T-helper 22 cell (primary cell): ENCODE measurements around the gene RNU7-1.

ENCODE experiments used
- DNase-seq: peaks from one replicate; pipeline ENCODE4 v3.0.0-alpha.2; 2020; ENCODE audit warnings: low read depth

Gene RNU7-1

DNA sequence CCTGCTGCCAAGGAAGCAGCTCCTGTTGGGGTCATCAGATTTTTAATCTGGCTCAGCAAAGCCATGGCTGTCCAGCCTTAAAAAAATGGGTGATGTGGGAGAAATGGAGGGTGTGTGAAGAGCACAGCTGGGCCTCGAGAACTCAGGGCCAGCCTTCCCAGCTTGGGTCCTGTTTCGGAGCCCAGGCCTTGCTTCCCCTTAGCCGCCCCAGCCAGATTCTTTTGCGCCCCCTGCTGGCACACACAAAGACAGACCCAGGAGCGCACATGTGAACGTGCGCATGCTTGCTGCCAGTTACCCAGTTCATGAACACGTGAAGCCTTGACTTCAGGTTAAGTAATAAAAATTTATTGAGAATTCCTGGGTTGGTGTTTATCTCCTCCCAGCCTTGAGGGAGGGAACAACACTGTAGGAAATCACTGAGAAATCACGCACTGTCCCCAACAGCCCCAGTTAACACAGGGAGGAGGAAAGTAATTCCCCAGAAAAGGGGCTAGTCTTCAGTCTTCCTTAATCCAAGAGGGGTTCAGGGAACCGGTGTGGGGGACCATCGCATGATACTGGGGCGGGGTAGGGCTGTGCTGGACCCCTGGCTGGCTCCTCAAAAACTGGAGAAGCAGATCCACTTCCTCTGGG lies 21.5 kb downstream of the RNU7-1 start:
- DNase-seq, result peak; percentile 69

GRCh38 chr12:6965714-6966113 lies 22.1 kb downstream of the RNU7-1 start:
- no peak for DNase-seq

DNA sequence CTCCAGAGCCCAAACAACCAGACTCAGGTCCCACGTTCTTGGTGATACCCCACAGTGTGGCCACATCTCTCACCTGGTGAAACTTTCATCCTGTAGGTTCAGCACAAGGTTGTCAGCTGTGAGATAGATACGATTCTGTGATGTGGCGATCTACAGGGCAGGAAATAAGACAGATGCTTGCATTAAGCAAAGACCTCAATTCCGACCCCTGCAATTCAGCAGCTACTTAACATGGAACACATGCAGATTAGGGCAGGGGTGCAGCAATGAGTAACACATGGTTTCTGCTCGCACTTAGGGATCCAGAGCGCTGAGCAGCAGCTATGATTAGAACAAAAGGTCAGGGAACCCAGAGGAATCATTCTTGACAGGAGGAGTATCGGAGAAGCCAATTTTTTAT lies 22.7 kb downstream of the RNU7-1 start:
- no peak for DNase-seq

DNA sequence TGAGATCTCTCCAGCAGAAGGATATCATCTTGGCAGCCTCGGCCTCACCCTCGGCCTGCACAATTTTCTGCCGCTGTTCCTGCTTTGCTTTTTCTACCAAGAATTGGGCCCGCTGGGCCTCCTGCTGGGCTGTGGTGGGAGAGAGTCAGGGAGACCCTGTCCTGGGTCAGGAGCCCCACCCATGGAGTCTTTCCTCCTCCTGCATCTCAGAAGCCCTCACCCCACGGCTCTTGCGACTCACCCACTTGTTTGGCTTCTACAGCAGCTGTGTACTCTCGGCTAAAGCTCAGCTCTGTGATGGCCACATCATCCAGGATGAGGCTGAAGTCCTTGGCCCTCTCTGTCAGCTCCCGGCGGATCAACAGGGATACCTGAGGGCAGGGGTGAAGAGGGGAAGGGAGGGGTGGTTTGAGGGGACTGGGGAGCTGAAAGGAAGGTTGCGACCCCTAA lies 24.1 kb downstream of the RNU7-1 start:
- DNase-seq, result no peak

GRCh38 chr12:6968426-6968825 lies 24.8 kb downstream of the RNU7-1 start:
- DNase-seq, result no peak

DNA sequence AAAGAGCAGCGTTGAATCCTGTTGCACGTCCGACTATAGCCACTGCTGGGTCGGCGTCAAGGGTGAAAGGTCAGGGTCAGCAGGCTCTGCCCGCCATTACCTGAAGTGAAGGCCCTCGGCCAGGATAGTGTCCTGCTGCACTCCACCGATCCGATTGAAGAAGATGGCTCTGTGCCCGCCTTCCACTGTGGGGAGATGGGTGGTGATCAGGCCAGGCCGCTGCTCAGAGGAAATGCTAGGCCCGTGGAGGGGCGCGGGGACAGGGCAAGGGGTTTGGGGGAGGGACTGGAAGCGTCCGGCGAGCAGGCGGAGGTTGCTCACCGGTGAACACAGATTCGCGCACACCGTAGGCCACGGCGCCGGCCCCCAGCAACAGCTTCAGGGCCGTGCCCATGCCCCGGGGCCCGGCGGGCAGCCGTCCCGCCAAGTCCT lies 26.5 kb downstream of the RNU7-1 start:
- no peak for DNase-seq

- DNase-seq, result no peak
Measured at GRCh38 chr12:6974180-6974579, 30.6 kb downstream of the RNU7-1 start.

DNA sequence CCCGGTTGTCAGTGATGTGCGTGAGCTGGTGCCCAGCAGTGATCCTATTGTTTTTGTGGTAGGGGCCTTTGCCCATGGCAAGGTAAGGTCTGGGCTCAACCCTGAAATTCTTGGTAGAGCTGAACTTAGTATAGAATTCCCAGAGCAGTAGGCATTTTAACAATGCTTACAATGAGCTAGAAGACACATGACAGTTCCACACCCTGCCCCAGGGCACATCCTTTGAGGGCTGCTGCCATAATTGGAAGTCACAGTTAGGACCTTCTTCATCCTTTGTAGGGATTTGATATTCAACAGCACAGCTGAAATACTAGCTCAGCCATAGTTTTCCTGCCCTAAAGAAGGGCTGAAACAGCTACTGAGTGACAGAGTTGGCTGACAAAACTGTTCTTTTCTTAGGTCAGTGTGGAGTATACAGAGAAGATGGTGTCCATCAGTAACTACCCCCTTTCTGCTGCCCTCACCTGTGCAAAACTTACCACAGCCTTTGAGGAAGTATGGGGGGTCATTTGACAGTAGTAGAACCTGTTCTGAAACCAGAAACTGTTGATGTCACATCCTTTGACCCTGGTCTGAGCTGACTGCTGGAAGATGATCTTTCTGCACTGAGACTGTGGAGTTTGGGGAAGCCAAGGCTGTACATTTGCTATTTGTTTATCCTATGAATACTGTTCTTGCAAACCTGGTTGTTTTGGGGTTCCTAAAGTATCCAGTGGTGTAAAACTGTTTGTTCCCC lies 31.8 kb downstream of the RNU7-1 start:
- DNase-seq, result no peak

GRCh38 chr12:6977653-6978052 lies 34.0 kb downstream of the RNU7-1 start:
- DNase-seq, result no peak

GRCh38 chr12:6978188-6978587 lies 34.6 kb downstream of the RNU7-1 start:
- DNase-seq, result no peak

GRCh38 chr12:6978611-6979011 lies 35.0 kb downstream of the RNU7-1 start:
- no peak for DNase-seq

- no peak for DNase-seq
Measured at GRCh38 chr12:6979021-6979420, 35.4 kb downstream of the RNU7-1 start.

DNA sequence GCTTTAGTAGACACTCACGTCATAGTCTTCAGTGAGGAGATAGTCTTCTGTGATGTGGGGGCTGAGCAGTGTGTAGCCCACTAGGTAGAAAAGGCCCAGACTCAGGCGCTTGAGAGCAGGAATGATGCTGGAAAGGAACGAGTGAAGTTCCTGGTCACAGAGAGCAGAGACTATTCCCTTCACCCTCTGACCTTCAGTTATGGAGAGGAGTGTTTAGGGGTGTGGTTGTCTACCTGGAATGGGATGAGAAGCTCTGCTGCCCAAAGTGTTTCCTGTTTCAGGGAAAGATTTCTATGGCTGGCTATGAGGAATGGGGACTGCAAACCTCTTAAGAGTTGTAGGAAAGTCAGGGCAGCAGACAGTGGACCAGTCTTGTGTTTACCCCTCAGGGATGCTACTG lies 35.8 kb downstream of the RNU7-1 start:
- DNase-seq, result no peak

GRCh38 chr12:6980075-6980474 lies 36.5 kb downstream of the RNU7-1 start:
- no peak for DNase-seq

GRCh38 chr12:6980740-6981139 lies 37.1 kb downstream of the RNU7-1 start:
- no peak for DNase-seq

DNA sequence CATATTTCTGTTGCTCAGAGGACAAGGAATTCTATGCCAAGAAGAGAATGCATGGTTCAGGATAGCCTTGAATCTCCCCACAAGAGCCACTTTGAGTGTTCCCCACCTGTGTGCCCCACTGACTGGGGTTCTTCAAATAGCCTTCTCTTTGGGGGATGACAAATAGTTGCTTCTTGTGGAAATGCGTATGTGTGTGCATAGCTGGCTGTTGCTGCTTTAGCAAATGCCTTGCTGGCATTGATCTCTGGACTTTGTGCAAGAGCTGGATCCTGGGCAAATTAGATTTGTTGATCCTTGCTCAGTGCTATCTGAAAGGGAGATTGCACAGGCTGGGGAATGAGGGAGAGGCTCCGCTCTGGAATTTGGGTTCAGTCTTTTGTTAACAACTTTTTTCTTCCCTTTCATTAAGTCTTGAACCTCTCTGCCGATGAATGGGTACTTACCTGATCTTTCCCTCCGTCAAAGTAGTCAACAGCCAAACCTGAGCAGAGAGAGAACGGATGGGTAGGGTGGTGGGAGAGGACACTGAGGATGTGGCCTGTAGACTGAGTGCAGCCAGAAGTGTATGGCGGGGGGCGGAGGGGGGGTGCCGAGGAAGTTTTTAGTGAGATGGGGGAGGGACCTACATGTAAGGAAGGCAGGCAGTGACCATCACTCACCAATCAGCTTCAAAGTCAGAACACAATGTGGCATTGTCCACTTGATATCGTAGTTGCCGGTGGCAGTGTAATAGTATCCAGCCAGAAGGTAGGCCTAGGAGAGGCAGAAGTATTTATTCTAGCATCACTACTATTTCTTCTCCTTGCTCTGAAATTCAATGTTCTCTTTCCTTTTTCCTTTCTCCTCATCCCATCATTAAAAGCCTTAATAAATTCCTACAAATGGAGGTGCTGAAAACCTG lies 37.8 kb downstream of the RNU7-1 start:
- no peak for DNase-seq

DNA sequence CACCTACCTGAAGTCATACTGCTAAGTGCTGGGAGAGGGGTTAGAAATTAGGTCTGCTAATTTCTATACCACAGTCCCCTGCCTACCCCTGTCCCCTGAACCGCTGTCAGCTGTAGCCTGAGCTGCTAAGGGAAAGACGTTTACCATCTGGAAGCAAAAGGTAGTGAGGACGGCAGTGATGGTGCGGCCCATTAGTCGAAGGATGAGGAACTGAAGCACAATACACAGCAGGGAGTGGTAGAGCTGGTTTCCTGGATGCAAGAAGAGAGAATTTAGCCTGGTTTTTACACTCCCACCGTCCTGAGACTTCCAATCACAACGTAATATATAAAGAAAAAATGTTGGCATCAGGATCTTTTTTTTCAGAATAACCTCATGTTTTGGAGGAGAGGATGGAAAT lies 38.9 kb downstream of the RNU7-1 start:
- no peak for DNase-seq

- no peak for DNase-seq
Measured at GRCh38 chr12:6987956-6988553, 44.4 kb downstream of the RNU7-1 start.
